CD14-positive monocyte (primary cell): ENCODE results near the gene KRTAP9-8. TPM values are rescaled to one million over a fixed set of nuclear protein-coding genes. Genes with fewer than 3 reads are reported as not detected.

Experiments used
- DNase-seq, 3 donors: peaks; one replicate each; pipeline ENCODE4 v3.0.0-alpha.2; 2011 to 2022
- H2AFZ ChIP-seq: 2 replicates; pipeline ENCODE4 v1.6.0; 2012; ENCODE audit warnings: mild to moderate bottlenecking, low read depth, low read length, inconsistent platforms; ENCODE audit not compliant: insufficient read depth, poor library complexity, severe bottlenecking
- H3K27ac ChIP-seq, 2 donors: 1 replicate in 1 of 2; 2 replicates in 1 of 2; pipeline ENCODE4 v1.5.1; 2012 to 2013; ENCODE audit warnings: low read length in 2 of 2, control low read depth in 1 of 2, inconsistent platforms in 1 of 2, low read depth in 1 of 2, mild to moderate bottlenecking in 1 of 2
- H3K27me3 ChIP-seq, 2 donors: one replicate each; pipeline versions ENCODE4 v1.6.0 to v1.6.1; 2011 to 2013; ENCODE audit warnings: low read length in 2 of 2; ENCODE audit not compliant: control insufficient read depth in 2 of 2, insufficient read depth in 2 of 2
- H3K36me3 ChIP-seq, 2 donors: replicated peaks in 1 of 2; 1 replicate in 1 of 2; 2 replicates in 1 of 2; pipeline versions ENCODE4 v1.5.1 to v1.6.1; 2012 to 2013; ENCODE audit warnings: low read length in 2 of 2, control low read depth in 1 of 2, inconsistent platforms in 1 of 2, mild to moderate bottlenecking in 1 of 2; ENCODE audit not compliant: insufficient read depth in 2 of 2, control insufficient read depth in 1 of 2
- H3K4me1 ChIP-seq, 2 donors: 1 replicate in 1 of 2; 2 replicates in 1 of 2; pipeline versions ENCODE4 v1.5.1 to v1.6.1; 2012 to 2013; ENCODE audit warnings: low read length in 2 of 2, control low read depth in 1 of 2, inconsistent platforms in 1 of 2, mild to moderate bottlenecking in 1 of 2, moderate library complexity in 1 of 2; ENCODE audit not compliant: insufficient read depth in 2 of 2, control insufficient read depth in 1 of 2
- H3K4me2 ChIP-seq: replicated peaks from 2 replicates; pipeline ENCODE3; 2012; ENCODE audit warnings: low read length, moderate library complexity, mild to moderate bottlenecking; ENCODE audit not compliant: poor library complexity, severe bottlenecking; ENCODE audit errors: extremely low read depth
- H3K4me3 ChIP-seq, 3 experiments: fragments of 200-600 bp in 1 of 3; sonication (generic) in 1 of 3; replicated peaks in 1 of 3; 1 replicate in 2 of 3; 2 replicates in 1 of 3; pipeline ENCODE4 v1.5.1; 2011 to 2013; ENCODE audit warnings: low read length in 3 of 3, mild to moderate bottlenecking in 3 of 3, control low read depth in 2 of 3, low read depth in 2 of 3, inconsistent platforms in 1 of 3, moderate library complexity in 1 of 3
- H3K79me2 ChIP-seq: 2 replicates; pipeline ENCODE4 v1.6.0; 2012; ENCODE audit warnings: mild to moderate bottlenecking, control low read depth, inconsistent platforms, low read length, moderate library complexity; ENCODE audit not compliant: insufficient read depth
- H3K9ac ChIP-seq: 2 replicates; pipeline ENCODE4 v1.6.0; 2017; ENCODE audit warnings: low read length, mild to moderate bottlenecking; ENCODE audit not compliant: insufficient read depth, poor library complexity, severe bottlenecking
- H3K9me3 ChIP-seq, 2 donors: replicated peaks in 1 of 2; 1 replicate in 1 of 2; 2 replicates in 1 of 2; pipeline versions ENCODE4 v1.5.1 to v1.6.1; 2012 to 2013; ENCODE audit warnings: low read length in 2 of 2, control low read depth in 1 of 2; ENCODE audit not compliant: control insufficient read depth in 1 of 2, insufficient read depth in 1 of 2
- H4K20me1 ChIP-seq: 2 replicates; pipeline ENCODE4 v1.6.0; 2012; ENCODE audit warnings: mild to moderate bottlenecking, low read length, control low read depth, moderate library complexity; ENCODE audit not compliant: insufficient read depth
- H3K27ac Mint-ChIP-seq, 7 donors: one replicate each; pipeline ENCODE4 v1.8.0; 2020; ENCODE audit warnings: mild to moderate bottlenecking in 7 of 7, mixed read lengths in 7 of 7, moderate library complexity in 6 of 7, inconsistent platforms in 2 of 7
- H3K27me3 Mint-ChIP-seq, 3 donors: one replicate each; pipeline ENCODE4 v1.8.0; 2021 to 2022; ENCODE audit warnings: low read depth in 3 of 3, mild to moderate bottlenecking in 3 of 3, mixed read lengths in 3 of 3, moderate library complexity in 3 of 3, inconsistent platforms in 1 of 3
- H3K36me3 Mint-ChIP-seq, 2 donors: one replicate each; pipeline ENCODE4 v1.8.0; 2020; ENCODE audit warnings: mixed read lengths in 2 of 2, inconsistent platforms in 1 of 2, mild to moderate bottlenecking in 1 of 2
- H3K4me1 Mint-ChIP-seq: one replicate; pipeline ENCODE4 v1.8.0; 2020; ENCODE audit warnings: mild to moderate bottlenecking, mixed read lengths
- H3K4me3 Mint-ChIP-seq, 2 donors: one replicate each; pipeline ENCODE4 v1.8.0; 2020; ENCODE audit warnings: mild to moderate bottlenecking in 2 of 2, mixed read lengths in 2 of 2, moderate library complexity in 1 of 2
- H3K9me3 Mint-ChIP-seq, 7 donors: one replicate each; pipeline ENCODE4 v1.8.0; 2020 to 2022; ENCODE audit warnings: mixed read lengths in 7 of 7, mild to moderate bottlenecking in 6 of 7, moderate library complexity in 6 of 7, inconsistent platforms in 2 of 7
- CTCF ChIP-seq: fragments of 200-600 bp; IDR thresholded peaks from one replicate; pipeline ENCODE4 v1.8.0; 2022; ENCODE audit warnings: antibody characterized with exemption, mild to moderate bottlenecking
- WGBS: methylation state at CpG from one replicate; pipeline ENCODE4 v1.1.5; 2013; ENCODE audit warnings: missing lambda C conversion rate; ENCODE audit not compliant: insufficient coverage; 5-methylcytosine and 5-hydroxymethylcytosine counted together
- intact Hi-C, 2 donors: fragments of 100-400 bp; cut with micrococcal nuclease; formaldehyde crosslinking; loops; one replicate each; pipeline versions ENCODE4 v1.15.0 to v1.15.1; 2023
- polyA plus RNA-seq, 3 donors: library from polyadenylated mRNA; depleted of rRNA in 1 of 3; unstranded in 2 of 3; stranded (reverse) in 1 of 3; fragments of 300-500 nt in 2 of 3; fragments of >200 nt in 1 of 3; fragmentation: Illumina TruSeq in 2 of 3; gene quantifications; 1 replicate in 2 of 3; 2 replicates in 1 of 3; pipeline ENCODE4 v1.2.3, GENCODE V29; 2012 to 2021
- small RNA-seq: library from RNA; depleted of rRNA; stranded (forward); fragments of <200 nt; gene quantifications from one replicate; pipeline ENCODE3, GENCODE V24; 2012; ENCODE audit warnings: low read depth; ENCODE audit not compliant: insufficient read length

KRTAP9-8 gene
- polyA plus RNA-seq, 3 donors: not detected

- no peak overlapping the region for H3K27ac Mint-ChIP-seq
These were observed 46.7 kb downstream of the KRTAP9-8 start for GRCh38 chr17:41284546-41284945.

DNA sequence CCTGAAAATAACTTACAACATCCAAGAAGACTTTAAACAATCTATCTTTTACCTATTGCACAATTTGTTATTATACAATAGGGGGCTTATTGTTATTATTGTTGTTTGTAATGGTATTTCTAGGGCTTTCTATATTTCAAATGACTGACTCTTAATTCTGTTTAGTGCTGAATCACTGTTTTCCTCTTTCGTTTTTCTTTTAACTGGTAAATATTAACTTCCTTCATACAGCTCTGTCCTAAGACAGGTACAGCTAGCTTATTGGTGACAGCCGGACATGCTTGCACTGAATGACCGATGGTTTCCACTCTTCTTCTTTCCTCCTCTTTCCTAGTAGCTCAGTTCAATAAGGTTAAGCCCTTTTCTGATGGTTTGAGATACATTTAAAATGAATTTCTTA lies 49.3 kb downstream of the KRTAP9-8 start:
- Histone ChIP-seq H3K27ac (no peak overlapping the region), H3K27me3 (peaks cover 11 to 13% of the 10 kb centered on the region in 2 donors), H3K4me1 (peaks cover 19 to 31% of the 10 kb centered on the region in 2 donors), H3K9me3 (no peaks in the 10 kb centered on the region), H3K36me3 (no peaks in the 10 kb centered on the region), H2AFZ (no peak overlapping the region), H3K79me2 (no peaks in the 10 kb centered on the region), H3K4me2 (peak overlapping the region; percentile 9), H3K4me3 (no peak overlapping the region), H3K9ac (no peak overlapping the region), H4K20me1 (no peaks in the 10 kb centered on the region)
- 17% methylated on average over 1 of the region's 3 CpGs for WGBS
- TF ChIP-seq CTCF: no peak
- intact Hi-C loops: no loop called here
- Mint-ChIP-seq H3K9me3 (peaks cover 0 to 2% (median 0%) of the 10 kb centered on the region in 7 donors), H3K27me3 (peaks cover 2 to 8% (median 2%) of the 10 kb centered on the region in 3 donors), H3K4me3 (no peak overlapping the region), H3K27ac (peak overlapping the region in 1 of 7 donors; percentile 10), H3K36me3 (no peaks in the 10 kb centered on the region), H3K4me1 (peaks cover 22% of the 10 kb centered on the region)
- DNase-seq: no peak

More at GRCh38 chr17:41284546-41284945, 46.7 kb downstream of the KRTAP9-8 start:
- Mint-ChIP-seq H3K36me3 (no peaks in the 10 kb centered on the region), H3K4me1 (peaks cover 22% of the 10 kb centered on the region), H3K9me3 (peaks cover 0 to 4% (median 0%) of the 10 kb centered on the region in 7 donors), H3K27me3 (peaks cover 2 to 5% (median 2%) of the 10 kb centered on the region in 3 donors), H3K4me3 (no peak overlapping the region)
- peaks cover 19 to 31% of the 10 kb centered on the region in 2 donors for H3K4me1 ChIP-seq
- no peak overlapping the region for H3K9ac ChIP-seq
- TF ChIP-seq CTCF: no peak
- intact Hi-C loops: no loop called here
- peak; percentile 35 to 73 (median 50) for DNase-seq
- peak overlapping the region; percentile 22 for H3K4me2 ChIP-seq
- H3K4me3 ChIP-seq: no peak overlapping the region
- no peaks in the 10 kb centered on the region for H3K9me3 ChIP-seq
- peaks cover 11 to 13% of the 10 kb centered on the region in 2 donors for H3K27me3 ChIP-seq
- H4K20me1 ChIP-seq: no peaks in the 10 kb centered on the region
- H3K27ac ChIP-seq: no peak overlapping the region
- no peak overlapping the region for H2AFZ ChIP-seq
- no peaks in the 10 kb centered on the region for H3K36me3 ChIP-seq
- no peaks in the 10 kb centered on the region for H3K79me2 ChIP-seq
- no CpG with 5 or more reads among the region's 2 CpGs for WGBS

Small RNA genes within 50 kb of the gene (small RNA-seq; reads per million reads assigned to genes)
- gene KRTAP9-10P: not detected

Other genes starting within 250 kb of the KRTAP9-8 start
- not detected for gene KRTAP3-3, start 243.8 kb upstream of the KRTAP9-8 start, polyA plus RNA-seq
- not detected for gene KRTAP3-2, start 238.1 kb upstream of the KRTAP9-8 start, polyA plus RNA-seq
- not detected for gene KRTAP3-1, start 228.9 kb upstream of the KRTAP9-8 start, polyA plus RNA-seq
- not detected for gene KRTAP1-5, start 210.8 kb upstream of the KRTAP9-8 start, polyA plus RNA-seq
- not detected for gene KRTAP1-4, start 207.8 kb upstream of the KRTAP9-8 start, polyA plus RNA-seq
- not detected for gene KRTAP1-3, start 203.1 kb upstream of the KRTAP9-8 start, polyA plus RNA-seq
- gene KRTAP1-1, start 196.5 kb upstream of the KRTAP9-8 start, polyA plus RNA-seq: not detected
- not detected for gene KRTAP2-1, start 190.7 kb upstream of the KRTAP9-8 start, polyA plus RNA-seq
- not detected for gene KRTAP2-2, start 182.8 kb upstream of the KRTAP9-8 start, polyA plus RNA-seq
- gene KRTAP2-3, start 177.9 kb upstream of the KRTAP9-8 start, polyA plus RNA-seq: not detected
- gene KRTAP2-4, start 172.1 kb upstream of the KRTAP9-8 start, polyA plus RNA-seq: not detected
- gene KRTAP4-7, start 153.8 kb upstream of the KRTAP9-8 start, polyA plus RNA-seq: not detected
- gene KRTAP4-8, start 139.9 kb upstream of the KRTAP9-8 start, polyA plus RNA-seq: not detected
- not detected for gene KRTAP4-16, start 135.8 kb upstream of the KRTAP9-8 start, polyA plus RNA-seq
- gene KRTAP4-9, start 132.6 kb upstream of the KRTAP9-8 start, polyA plus RNA-seq: not detected
- gene KRTAP4-11, start 119.6 kb upstream of the KRTAP9-8 start, polyA plus RNA-seq: not detected
- not detected for gene KRTAP4-12, start 113.8 kb upstream of the KRTAP9-8 start, polyA plus RNA-seq
- gene KRTAP4-6, start 97.5 kb upstream of the KRTAP9-8 start, polyA plus RNA-seq: not detected
- gene KRTAP4-5, start 88.2 kb upstream of the KRTAP9-8 start, polyA plus RNA-seq: not detected
- gene KRTAP4-4, start 77.3 kb upstream of the KRTAP9-8 start, polyA plus RNA-seq: not detected
- not detected for gene KRTAP4-3, start 69.8 kb upstream of the KRTAP9-8 start, polyA plus RNA-seq
- gene KRTAP4-2, start 59.8 kb upstream of the KRTAP9-8 start, polyA plus RNA-seq: not detected
- not detected for gene KRTAP4-1, start 53.1 kb upstream of the KRTAP9-8 start, polyA plus RNA-seq
- not detected for gene KRTAP9-1, start 48.1 kb upstream of the KRTAP9-8 start, polyA plus RNA-seq
- not detected for gene KRTAP9-2, start 11.4 kb upstream of the KRTAP9-8 start, polyA plus RNA-seq
- not detected for gene KRTAP9-3, start 5.5 kb upstream of the KRTAP9-8 start, polyA plus RNA-seq
- gene KRTAP9-4, start 11.7 kb downstream of the KRTAP9-8 start, polyA plus RNA-seq: not detected
- gene KRTAP9-9, start 17.4 kb downstream of the KRTAP9-8 start, polyA plus RNA-seq: not detected
- not detected for gene KRTAP9-6, start 27.4 kb downstream of the KRTAP9-8 start, polyA plus RNA-seq
- gene KRTAP9-7, start 37.7 kb downstream of the KRTAP9-8 start, polyA plus RNA-seq: not detected
- not detected for gene KRTAP29-1, start 64.9 kb downstream of the KRTAP9-8 start, polyA plus RNA-seq
- not detected for gene KRTAP16-1, start 71.3 kb downstream of the KRTAP9-8 start, polyA plus RNA-seq
- not detected for gene KRTAP17-1, start 77.7 kb downstream of the KRTAP9-8 start, polyA plus RNA-seq
- gene KRT33A, start 112.8 kb downstream of the KRTAP9-8 start, polyA plus RNA-seq: not detected
- gene KRT33B, start 131.8 kb downstream of the KRTAP9-8 start, polyA plus RNA-seq: not detected
- gene KRT34, start 144.3 kb downstream of the KRTAP9-8 start, polyA plus RNA-seq: not detected
- not detected for gene KRT31, start 159.6 kb downstream of the KRTAP9-8 start, polyA plus RNA-seq
- gene KRT37, start 186.6 kb downstream of the KRTAP9-8 start, polyA plus RNA-seq: not detected
- gene KRT38, start 203.0 kb downstream of the KRTAP9-8 start, polyA plus RNA-seq: not detected
- gene KRT32, start 229.4 kb downstream of the KRTAP9-8 start, polyA plus RNA-seq: not detected
- gene KRT35, start 243.2 kb downstream of the KRTAP9-8 start, polyA plus RNA-seq: not detected